Activated CD8-positive, alpha-beta memory T cell treated with anti-CD3 and anti-CD28 coated beads for 1 hour (primary cell): ENCODE measurements around the gene CYS1.

ENCODE experiments used
- DNase-seq, 2 donors: peaks; one replicate each; pipeline ENCODE4 v3.0.0-alpha.2; 2020; ENCODE audit warnings: low read depth in 1 of 2; ENCODE audit errors: extremely low read depth in 1 of 2

Gene CYS1

DNA sequence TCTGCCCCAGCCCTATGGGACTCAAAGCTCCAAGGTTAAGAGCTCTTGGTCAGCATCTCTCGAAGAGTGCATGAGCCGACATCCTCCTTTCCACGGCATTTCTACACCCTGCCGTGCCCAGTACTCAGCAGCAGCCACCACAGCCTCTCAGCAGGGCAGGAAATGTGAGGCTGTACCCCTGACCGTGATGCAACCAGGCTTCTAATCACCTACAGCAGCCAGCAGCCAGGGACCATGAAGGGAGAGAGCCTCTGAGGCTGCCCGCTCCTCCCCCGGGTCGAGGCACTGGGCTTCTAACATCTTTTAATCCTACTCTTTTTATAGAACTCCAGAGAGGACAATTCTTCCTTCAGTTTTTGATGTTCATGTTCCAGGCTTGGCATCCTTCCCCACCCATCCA, 6.5 kb downstream of the CYS1 start:
- no peak for DNase-seq

DNA sequence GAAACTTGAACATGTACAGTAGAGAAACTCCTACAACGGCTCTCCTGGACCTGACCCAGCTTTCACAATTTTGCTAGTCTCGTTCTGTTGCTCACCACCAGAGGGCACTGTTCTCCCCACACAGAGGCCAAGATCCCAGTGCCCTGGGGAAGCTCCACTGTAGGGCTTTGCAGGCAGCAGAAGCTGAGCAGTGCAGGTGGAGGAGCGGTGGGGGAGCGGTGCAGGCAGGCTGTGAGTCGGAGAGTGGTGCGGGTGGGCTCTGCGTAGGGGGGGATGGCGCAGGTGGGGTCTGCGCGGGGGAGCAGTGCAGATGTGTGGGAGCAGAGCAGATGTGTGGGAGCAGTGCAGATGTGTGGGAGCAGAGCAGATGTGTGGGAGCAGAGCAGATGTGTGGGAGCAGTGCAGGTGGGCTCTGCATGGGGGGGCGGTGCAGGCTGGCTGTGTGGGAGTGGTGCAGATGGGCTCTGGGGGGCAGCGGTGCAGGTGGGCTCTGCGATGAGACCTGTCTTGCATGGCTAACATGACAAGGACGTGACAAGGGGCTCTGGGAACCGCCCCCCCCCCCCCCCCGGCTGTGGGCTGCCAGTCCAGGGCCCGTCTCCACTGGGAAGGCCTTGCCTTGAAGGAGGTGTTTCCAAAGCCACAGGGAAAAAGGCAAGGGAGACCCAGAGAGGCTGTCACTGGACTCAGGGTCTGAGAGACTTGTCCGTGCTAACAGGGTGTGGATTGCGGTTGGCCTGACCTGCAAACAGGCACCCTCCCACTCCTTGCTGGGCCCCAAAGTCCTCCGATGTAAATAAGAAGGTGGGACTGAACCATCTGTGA, 7.3 kb downstream of the CYS1 start:
- DNase-seq, result peak; percentile 57 to 59

DNA sequence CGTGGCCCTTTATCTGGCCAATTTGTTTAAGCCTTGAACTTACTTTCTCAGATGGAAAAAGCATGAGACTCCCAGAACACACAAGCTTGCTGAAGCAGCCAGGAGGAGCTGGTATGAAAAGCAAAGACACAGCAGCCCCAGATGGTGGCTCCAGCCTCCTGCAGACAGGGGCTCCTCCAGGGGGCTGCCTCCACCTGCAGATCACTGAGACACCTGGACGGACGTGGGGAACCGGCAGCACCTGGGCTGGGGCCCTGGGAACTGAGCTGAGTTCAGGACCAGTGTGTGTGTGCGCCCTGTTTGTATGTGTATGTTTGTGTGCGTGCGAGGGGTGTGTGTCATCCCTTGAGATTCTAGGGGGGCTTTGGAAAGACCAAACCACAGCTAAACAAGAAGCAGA, 8.6 kb downstream of the CYS1 start:
- DNase-seq, result no peak

DNA sequence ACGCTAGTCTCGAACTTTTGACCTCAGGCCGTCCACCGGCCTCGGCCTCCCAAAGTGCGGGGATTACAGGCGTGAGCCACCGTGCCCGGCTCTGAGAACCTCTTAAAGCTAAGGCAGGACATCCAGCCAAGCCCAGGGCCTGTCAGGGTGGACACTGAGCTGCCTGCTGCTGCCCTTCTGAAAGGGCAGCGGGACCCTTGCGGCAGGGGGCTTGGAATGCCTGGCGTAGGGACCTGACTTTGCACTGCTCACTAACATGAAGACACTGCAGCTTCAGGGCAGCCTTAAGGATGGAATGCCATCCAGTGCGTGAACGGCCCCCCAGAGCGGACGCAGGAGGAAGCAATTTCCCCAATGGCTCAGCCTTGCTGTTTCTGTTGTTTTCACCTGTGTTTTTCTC, 9.0 kb downstream of the CYS1 start:
- no peak for DNase-seq

DNA sequence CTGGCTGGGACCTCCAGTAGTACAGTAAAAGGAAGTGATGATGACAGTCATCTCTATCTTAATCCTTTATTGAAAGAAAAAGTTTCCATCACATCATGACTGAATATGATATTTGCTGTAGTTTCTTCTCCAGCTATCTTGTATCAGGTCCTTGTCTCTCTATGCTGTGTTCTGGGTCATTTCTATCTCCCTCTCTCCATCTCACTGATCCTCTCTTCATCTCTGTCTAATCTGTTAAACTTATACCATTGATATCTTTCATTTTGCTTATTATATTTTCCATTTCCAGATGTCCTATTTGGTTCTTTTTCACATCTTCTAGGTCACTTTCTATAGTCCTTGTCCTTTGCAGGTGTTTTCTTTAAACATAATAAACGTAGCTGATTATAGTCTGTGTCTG, 12.3 kb downstream of the CYS1 start:
- no peak for DNase-seq

DNA sequence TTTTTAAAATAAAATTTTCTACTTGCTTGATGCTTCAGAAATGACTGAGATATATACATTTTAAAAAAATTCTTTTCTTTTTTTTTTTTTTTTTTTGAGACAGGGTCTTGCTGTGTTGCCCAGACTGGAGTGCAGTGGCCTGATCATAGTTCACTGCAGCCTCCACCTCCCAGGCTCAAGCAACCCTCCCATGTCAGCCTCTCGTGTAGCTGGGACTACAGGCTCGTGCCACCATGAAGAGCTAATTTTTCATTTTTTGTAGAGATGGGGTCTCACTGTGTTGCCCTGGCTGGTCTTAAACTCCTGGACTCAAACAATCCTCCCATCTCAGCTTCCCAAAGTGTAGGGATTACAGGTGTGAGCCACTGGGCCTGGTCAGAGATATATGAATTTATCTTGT, 12.9 kb downstream of the CYS1 start:
- DNase-seq, result no peak

DNA sequence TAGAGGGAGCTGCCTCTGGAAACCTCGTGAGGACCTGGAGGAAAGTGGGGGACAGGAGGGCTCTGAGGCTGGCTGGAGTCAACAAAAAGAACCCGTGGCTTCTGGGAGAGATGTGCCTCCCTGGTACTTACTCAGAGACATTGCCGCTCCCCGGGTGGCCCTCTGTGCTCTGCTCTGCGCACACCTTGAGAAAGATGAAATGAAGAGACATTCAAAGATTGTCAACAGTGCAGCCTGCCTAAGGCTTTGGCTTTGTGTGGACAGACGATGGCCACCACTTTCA, 14.5 kb downstream of the CYS1 start:
- no peak for DNase-seq

DNA sequence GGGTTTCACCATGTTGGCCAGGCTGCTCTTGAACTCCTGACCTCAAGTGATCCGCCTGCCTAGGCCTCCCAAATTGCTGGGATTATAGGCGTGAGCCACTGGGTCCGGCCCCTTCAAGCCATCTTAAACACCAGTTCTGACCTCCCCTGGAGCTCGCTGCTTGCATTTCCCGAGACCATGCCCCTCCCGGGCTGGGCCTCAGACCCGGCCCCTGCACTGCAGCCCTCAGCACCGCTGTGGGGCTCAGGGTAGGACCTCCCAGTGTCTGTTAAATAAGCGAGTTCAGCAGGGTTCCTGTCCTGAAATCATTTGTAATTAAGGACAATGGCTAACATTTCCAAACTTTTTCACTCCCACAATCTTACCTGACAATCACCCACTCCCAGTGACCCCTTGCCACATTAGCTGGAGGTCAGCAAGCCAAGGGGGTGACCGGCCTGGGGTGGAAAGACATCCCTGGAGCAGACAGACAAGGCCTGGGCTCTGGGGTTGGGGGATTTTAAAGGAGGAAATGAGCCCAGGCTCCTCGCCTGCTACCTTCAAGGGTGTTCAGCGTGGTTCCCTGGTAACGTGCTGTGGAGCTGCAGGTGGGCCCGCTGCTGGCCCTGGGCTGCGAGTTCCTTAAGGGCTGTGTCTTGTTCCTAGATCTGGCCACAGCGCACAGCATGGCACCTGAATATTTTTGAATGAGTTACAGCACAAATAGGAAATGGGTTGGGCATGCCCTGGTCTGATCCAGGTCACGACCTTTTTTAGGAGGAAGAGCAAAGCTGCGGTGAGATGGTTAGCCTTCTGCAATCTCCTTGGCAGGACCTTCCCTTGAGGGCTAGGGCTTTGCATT, 15.1 kb downstream of the CYS1 start:
- DNase-seq, result no peak

DNA sequence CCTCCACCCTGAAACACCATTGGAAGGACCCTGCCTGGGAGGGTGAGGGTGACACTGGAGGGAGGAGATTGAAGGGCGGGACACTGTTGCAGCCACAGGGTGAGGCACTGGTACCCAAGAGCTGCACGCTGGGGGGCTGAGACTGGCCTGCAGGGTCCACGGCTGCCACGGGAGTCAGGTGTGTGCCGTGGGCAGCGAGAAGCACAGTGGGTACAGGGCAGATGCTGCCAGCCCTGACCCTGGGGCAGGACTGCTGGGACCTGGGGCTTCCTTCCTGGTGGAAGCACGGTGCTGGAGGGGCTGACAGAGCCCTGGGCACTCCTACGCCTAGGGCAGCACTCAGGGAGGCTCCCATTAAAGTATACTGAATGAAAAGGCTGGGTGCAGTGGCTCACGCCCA, 16.6 kb downstream of the CYS1 start:
- DNase-seq, result no peak

DNA sequence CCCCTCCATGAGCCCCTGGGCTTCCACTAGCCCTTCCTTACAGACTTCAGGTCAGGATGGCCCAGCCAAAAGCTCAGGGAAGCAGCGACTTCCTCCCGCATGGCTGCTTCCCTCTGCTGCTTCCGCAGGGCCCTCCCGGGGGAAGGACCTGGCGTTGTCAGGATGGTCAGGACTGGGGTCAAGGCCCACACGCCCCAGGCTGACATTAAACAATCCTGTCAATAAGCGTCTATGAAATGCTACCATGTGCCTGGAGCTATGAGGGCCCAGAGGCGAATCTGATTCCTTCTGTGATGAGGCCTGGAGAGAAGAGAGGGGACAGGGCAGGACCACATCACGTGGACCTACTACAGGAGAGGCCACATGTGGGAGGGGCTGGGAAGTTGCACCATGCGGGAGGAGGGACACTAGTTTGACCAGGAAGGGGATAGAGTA, 17.3 kb downstream of the CYS1 start:
- no peak for DNase-seq

DNA sequence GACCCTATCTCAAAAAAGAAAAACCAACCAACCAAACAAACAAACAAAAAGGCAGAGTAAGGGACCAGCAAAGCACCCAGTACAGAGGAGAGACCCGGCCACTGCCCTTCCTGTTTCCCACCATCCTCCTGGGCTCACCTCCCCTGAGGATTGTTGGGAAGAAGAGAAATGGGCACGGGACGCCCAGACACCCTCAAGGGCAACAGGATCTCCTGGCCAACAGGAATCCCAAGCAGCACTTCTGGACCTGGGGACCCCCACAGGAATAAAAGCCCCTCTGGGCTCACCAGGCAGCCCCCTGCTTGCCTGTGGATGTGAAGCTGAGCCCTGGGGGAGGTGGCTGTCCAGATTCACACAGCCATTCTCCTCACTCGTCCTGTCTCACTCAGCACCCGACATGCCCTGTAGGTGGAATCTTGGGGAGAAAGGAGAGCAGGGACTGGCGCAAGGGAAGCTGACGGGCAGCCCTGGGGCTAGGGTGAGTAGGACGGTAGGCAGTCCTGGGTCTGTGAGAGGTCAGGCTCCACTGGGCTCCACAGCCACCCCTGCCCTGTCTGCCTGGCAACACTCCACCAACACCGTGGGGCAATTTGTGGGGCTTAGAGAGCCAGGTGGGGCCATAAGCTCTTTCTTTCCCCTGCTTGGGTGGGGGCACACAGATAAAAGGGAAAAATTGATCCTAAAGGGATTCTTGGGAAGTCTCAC, 18.8 kb downstream of the CYS1 start:
- DNase-seq, result no peak

DNA sequence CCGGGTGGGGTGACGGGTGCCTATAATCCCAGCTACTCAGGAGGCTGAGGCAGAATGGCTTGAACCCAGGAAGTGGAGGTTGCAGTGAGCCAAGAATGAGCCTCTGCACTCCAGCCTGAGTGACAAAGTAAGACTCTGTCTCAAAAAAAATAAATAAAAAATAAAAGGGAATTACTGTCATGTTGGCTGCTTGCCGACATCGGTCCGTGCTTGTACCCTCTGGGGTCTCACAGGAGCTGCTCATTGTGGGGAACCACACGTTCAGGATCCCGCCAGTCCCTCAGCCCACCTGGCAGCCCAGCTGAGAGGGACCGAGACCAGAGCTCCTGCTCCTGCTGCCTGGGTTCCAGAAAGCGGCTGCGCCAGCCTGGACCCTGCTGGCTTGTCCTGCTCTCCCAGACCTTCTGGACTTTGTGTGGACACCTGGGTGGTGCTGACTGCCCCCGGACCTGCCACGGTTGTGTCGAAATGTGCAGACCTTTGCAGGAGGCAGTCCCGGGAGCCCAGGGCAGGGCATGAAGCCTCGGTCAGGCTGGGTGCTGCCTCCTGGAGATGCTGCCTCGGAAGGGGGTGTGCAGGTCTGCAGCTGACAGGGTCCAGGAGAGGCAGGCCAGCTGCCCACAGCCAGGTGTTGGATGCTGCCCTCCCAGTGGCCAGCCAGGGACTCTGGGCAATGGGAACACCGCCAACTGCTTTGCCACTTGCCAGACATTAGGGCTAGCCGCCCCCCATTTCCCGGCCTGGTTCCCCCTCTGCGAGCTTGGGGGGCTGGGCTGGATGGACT, 20.5 kb downstream of the CYS1 start:
- no peak for DNase-seq

DNA sequence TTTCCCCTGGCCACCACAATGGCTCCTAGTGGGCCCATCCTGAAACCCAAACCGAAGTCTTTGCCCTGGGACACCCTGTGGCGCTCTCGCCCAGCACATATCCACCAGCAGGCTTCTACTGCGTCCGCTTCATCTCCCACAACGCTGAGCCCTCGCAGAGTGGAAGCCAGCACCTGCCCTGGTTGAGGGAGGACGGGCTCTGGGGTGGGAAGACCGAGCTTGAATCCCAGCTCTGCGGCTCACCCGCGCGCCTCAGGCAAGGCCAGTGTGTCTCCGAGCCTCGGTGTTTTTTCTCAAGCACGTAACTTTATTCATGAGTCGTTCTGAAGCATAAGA, 21.2 kb downstream of the CYS1 start:
- no peak for DNase-seq

DNA sequence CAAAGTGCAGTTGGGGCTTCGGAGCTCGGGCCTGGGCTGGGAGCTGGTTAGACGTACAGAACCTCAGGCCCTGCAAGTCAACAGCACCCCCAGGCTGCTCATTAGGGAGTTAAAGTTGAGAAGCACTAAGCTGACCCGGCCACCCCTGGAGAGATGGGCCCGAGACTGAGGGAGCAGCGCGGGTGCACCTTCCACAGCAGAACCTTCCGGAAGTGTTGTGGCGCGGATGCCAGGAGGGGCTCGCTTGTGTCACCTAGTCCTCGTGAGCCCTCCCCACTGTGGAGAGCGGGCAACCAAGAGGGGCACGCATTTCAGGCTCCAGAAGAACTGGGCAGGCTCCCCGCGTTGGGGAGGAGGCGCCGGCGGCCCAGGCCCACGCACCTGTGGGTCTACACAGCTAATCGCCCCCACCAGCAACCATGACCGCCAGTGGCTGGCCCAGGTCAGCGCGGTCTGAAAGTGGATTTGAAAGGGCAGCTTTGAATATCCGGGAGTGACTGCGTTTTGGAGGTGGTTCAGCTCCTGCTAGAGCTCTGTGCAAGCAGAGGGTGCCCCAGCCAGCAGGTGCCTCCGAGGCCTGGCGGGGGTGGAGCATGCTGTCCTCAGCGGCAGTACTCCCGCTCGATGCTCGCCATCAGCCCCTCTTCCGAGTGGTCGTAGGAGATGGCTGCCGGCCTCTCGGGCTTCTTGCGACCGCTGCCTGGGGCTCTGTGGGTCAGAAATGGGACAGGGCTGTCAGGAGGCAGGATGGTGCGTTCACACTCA, 21.8 kb downstream of the CYS1 start:
- DNase-seq, result no peak

DNA sequence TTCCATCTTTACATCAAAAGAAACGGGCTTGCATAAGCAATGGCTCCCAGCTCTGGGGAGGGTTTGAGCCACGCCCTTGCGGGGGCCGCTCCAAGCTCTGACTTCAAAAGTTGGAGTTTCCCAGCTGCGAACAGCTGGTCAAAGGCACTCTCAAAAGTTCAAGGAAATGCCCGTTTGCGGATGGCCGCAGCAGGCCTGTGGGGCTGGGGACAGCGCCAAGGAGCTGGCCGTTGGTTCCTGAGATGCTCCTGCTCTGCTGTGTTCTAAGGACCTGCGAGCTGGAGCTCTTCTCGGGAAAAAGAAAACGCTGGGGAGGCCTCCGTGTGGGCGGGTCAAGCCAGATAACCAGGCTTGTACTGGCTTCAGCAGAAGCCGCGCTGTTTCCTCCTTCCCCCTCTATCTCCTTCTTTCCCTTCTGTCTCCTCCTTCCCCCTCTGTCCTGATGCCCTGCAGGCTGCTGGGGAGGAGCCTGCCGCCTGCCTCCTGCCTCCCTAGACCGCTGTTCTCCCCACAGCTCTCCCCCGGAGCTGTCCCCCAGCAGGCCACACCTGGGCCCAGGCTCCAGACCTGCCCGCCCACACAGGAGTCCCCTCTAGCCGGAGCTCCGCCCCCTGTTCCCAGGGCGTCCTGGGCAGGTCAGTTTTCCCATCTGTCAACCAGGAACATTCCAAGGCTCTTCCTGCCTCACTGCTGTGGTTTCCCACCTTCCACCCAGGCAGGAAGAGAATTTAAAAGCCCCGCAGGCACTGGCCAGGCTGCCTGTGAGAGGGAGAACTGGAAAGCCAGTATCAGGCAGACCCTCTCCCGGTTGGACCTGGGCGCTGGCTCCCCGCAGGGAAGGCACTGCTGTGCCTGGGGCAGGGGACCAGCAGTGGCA, 22.7 kb downstream of the CYS1 start:
- no peak for DNase-seq

DNA sequence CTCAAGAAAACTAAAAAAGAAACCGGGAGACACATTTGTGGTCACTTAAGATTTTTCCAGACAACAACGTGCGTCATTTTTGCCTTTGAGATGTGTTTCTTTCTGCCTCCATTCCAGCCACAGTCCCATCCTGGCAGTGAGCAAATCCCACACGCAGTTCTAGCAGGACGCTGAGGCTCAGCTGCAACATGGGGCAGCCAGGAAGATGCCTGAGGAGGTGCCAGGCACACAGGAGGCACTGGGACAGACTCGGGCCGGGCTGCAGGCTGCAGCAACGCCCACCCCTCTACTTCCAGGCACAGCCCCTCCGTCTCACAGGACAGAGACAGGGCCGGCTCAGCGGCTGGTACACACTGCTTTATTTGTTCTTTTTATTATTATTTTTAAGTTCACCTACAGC, 23.8 kb downstream of the CYS1 start:
- no peak for DNase-seq

DNA sequence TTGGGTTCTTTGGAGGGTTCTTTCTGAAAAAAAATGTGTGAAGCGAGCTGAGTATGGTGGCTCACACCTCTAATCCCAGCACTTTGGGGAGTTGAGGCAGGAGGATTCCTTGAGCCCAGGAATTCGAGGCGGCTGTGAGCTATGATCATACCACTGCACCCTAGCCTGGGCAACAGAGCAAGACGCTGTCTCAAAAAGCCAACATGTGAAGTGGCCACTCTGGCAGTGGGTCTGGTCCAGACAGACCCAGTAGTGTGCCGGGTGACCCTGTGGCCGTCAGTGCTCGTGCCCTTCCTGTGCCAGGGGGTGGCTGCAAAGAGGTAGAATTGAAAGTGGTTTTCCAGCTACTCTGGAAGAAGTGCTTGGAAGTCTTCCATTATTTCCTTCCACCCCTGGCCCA, 25.2 kb downstream of the CYS1 start:
- no peak for DNase-seq

DNA sequence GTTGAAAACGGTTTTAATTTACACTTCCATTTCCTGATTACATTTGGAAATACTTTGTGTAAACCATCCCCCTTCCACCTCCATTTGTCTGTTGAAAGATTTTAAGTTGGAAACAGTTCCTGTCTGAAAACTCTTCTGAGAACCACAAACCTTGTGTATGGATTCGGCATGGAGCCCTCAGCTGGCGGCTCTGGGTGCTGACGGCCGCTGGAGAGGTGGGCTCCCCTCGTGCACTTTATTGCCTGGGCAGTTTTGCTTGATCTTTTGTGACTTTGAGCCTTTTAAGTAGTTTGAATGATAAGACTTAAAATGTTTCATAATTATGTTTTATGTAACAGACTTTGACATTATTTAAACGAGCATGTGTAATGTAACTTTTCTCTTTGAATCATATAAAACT, 25.8 kb downstream of the CYS1 start:
- no peak for DNase-seq

DNA sequence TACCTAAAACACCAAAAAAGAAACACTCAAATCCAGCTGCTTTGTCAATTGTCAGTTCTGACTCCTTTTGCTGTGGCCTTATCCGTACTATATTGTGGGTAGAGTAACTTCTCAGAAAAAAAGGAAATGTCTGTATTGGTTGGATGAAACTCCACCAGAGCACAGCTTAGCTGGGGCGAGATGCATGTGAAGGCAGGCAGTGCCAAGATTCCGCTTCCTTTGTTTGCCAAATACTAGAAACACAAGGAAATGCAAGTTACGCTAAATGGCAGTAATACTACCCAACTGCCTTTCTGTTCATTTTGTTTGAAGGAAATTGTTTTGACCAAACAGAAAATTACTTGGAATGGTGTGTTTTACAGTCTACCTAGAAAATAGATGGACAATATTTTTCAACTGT, 26.9 kb downstream of the CYS1 start:
- DNase-seq, result no peak

DNA sequence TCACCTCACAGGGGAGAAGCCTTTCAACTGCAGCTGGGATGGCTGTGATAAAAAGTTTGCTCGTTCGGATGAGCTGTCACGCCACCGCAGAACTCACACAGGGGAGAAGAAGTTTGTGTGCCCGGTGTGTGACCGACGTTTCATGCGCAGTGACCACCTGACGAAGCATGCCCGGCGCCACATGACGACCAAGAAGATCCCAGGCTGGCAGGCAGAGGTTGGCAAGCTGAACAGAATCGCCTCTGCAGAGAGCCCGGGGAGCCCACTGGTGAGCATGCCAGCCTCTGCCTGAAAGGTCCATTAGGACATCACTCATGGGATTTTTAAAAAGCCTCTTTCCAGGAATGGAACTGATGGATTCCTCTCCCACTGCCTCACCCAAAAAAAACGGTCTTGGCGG, 28.0 kb downstream of the CYS1 start:
- DNase-seq, result no peak
